T-cell (primary cell): ENCODE results near the gene CDH4. TPM values are rescaled to one million over a fixed set of nuclear protein-coding genes. Genes with fewer than 3 reads are reported as not detected.

Experiments used
- ATAC-seq, 4 experiments: fragments of 200-7000 bp in 3 of 4; fragments of 150-1000 bp in 1 of 4; cut with Tn5 transposase; replicated peaks in 1 of 4; 1 replicate in 3 of 4; 2 replicates in 1 of 4; pipeline ENCODE4 v1.10.0; 2021; ENCODE audit warnings: moderate library complexity in 3 of 4, mild to moderate bottlenecking in 2 of 4, moderate number of reproducible peaks in 1 of 4
- CTCF ChIA-PET, 2 donors: fragments of 300-600 bp; sonication (Branson Sonifier 250); formaldehyde crosslinking; loops; one replicate each; lab custom pipeline; 2022; ENCODE audit warnings: antibody characterized with exemption in 2 of 2; lab: Charles Lee
- POLR2A ChIA-PET, 2 donors: fragments of 300-600 bp; sonication (Branson Sonifier 250); formaldehyde crosslinking; loops; one replicate each; lab custom pipeline; 2022; ENCODE audit warnings: antibody characterized with exemption in 2 of 2; lab: Charles Lee
- DNase-seq, 35 experiments: peaks; one replicate each; pipeline versions ENCODE4 v3.0.0 to v3.0.0-alpha.2; 2013 to 2023
- H3K27ac ChIP-seq: one replicate; pipeline ENCODE4 v1.5.1; 2013; ENCODE audit warnings: low read length
- H3K27me3 ChIP-seq, 2 experiments: replicated peaks in 1 of 2; 1 replicate in 1 of 2; 2 replicates in 1 of 2; pipeline versions ENCODE4 v1.6.1 to v1.7.0; 2013; ENCODE audit warnings: low read length in 1 of 2, mixed read lengths in 1 of 2; ENCODE audit not compliant: control insufficient read depth in 2 of 2, insufficient read depth in 2 of 2; ENCODE audit errors: extremely low read depth in 1 of 2
- H3K36me3 ChIP-seq, 2 donors: 1 replicate in 1 of 2; 2 replicates in 1 of 2; pipeline versions ENCODE4 v1.6.1 to v1.7.0; 2013; ENCODE audit warnings: low read length in 1 of 2; ENCODE audit not compliant: control insufficient read depth in 2 of 2, insufficient read depth in 1 of 2; ENCODE audit errors: extremely low read depth in 1 of 2
- H3K4me1 ChIP-seq, 2 experiments: 1 replicate in 1 of 2; 2 replicates in 1 of 2; pipeline versions ENCODE4 v1.6.1 to v1.7.0; 2013; ENCODE audit warnings: low read length in 2 of 2, mixed read lengths in 1 of 2; ENCODE audit not compliant: insufficient read depth in 2 of 2, control insufficient read depth in 1 of 2; ENCODE audit errors: extremely low read depth in 1 of 2
- H3K4me3 ChIP-seq, 2 donors: 1 replicate in 1 of 2; 2 replicates in 1 of 2; pipeline versions ENCODE4 v1.5.1 to v1.7.0; 2013; ENCODE audit warnings: mild to moderate bottlenecking in 2 of 2, low read length in 1 of 2, moderate library complexity in 1 of 2; ENCODE audit not compliant: control insufficient read depth in 1 of 2; ENCODE audit errors: extremely low read depth in 1 of 2
- H3K9me3 ChIP-seq: 2 replicates; pipeline ENCODE4 v1.7.0; 2013
- H3K27ac Mint-ChIP-seq, 2 donors: one replicate each; pipeline ENCODE4 v1.8.0; 2020 to 2021; ENCODE audit warnings: mild to moderate bottlenecking in 2 of 2, mixed read lengths in 2 of 2
- H3K27me3 Mint-ChIP-seq, 2 donors: one replicate each; pipeline ENCODE4 v1.8.0; 2021 to 2022; ENCODE audit warnings: mixed read lengths in 2 of 2
- H3K36me3 Mint-ChIP-seq: one replicate; pipeline ENCODE4 v1.8.0; 2021; ENCODE audit warnings: mixed read lengths
- H3K4me1 Mint-ChIP-seq, 3 donors: one replicate each; pipeline ENCODE4 v1.8.0; 2020 to 2022; ENCODE audit warnings: mixed read lengths in 3 of 3, mild to moderate bottlenecking in 1 of 3
- H3K4me3 Mint-ChIP-seq, 3 donors: one replicate each; pipeline ENCODE4 v1.8.0; 2020 to 2022; ENCODE audit warnings: mild to moderate bottlenecking in 3 of 3, mixed read lengths in 3 of 3, moderate library complexity in 3 of 3
- H3K9me3 Mint-ChIP-seq, 3 donors: one replicate each; pipeline ENCODE4 v1.8.0; 2020 to 2022; ENCODE audit warnings: mixed read lengths in 3 of 3
- WGBS: methylation state at CpG from one replicate; pipeline ENCODE4 v1.1.5; 2013; ENCODE audit warnings: missing lambda C conversion rate; ENCODE audit not compliant: insufficient coverage; 5-methylcytosine and 5-hydroxymethylcytosine counted together
- total RNA-seq, 35 experiments: library from RNA in 6 of 35; stranded (reverse) in 6 of 35; fragments of 120-200 nt in 1 of 35; gene quantifications; one replicate each; pipeline versions ENCODE4 v1.2.1 to v1.2.4 and lab custom pipeline; 2013 to 2026

CDH4 gene
- total RNA-seq, 5 donors from 2014 or later (not counting 1 experiment from before 2014, with no cell fraction given), result 0.06 to 0.64 (median 0.14) TPM

DNA sequence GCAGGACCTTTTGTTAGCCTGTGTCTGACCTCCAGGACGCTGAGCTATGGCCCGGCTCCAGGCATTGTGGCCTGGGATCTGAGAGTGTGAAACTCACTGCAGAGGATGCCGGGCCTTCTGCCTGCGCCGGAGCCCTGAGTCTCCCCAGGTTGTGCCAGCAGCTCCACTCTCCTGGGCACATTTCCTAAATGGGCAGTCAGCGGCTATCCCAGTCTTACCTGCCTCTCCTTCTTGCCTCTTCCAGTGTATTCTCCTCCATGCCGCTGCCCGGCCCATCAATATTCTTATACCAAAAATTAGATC, 397.8 kb downstream of the CDH4 start:
- Mint-ChIP-seq H3K36me3 (no peaks in the 10 kb centered on the region), H3K4me1 (no peaks in the 10 kb centered on the region), H3K4me3 (no peak overlapping the region), H3K9me3 (no peaks in the 10 kb centered on the region), H3K27me3 (peaks cover 0 to 3% of the 10 kb centered on the region in 2 donors), H3K27ac (no peak overlapping the region)
- ChIA-PET CTCF (no interaction called here), POLR2A (no interaction called here)
- Histone ChIP-seq H3K4me1 (no peaks in the 10 kb centered on the region), H3K27ac (no peak overlapping the region), H3K27me3 (no peaks in the 10 kb centered on the region), H3K4me3 (no peak overlapping the region), H3K36me3 (no peaks in the 10 kb centered on the region), H3K9me3 (no peaks in the 10 kb centered on the region)
- DNase-seq (no peak), ATAC-seq (no peak)
- 82% methylated on average over 7 of the region's 8 CpGs for WGBS

- ChIA-PET POLR2A (no interaction called here), CTCF (no interaction called here)
- Histone ChIP-seq H3K9me3 (no peaks in the 10 kb centered on the region), H3K4me1 (no peaks in the 10 kb centered on the region), H3K4me3 (no peak overlapping the region), H3K27ac (no peak overlapping the region), H3K36me3 (no peaks in the 10 kb centered on the region), H3K27me3 (no peaks in the 10 kb centered on the region)
- WGBS, result 78% methylated on average over 25 of the region's 34 CpGs
- Mint-ChIP-seq H3K4me3 (no peak overlapping the region), H3K9me3 (no peaks in the 10 kb centered on the region), H3K27ac (no peak overlapping the region), H3K36me3 (no peaks in the 10 kb centered on the region), H3K4me1 (no peaks in the 10 kb centered on the region), H3K27me3 (peaks cover 3 to 5% of the 10 kb centered on the region in 2 donors)
- ATAC-seq (no peak), DNase-seq (no peak)
These were observed 399.1 kb downstream of the CDH4 start for GRCh38 chr20:61650912-61651733.

- Histone ChIP-seq H3K36me3 (no peaks in the 10 kb centered on the region), H3K9me3 (no peaks in the 10 kb centered on the region), H3K27me3 (peaks cover 0 to 3% of the 10 kb centered on the region in 2 experiments), H3K27ac (no peak overlapping the region), H3K4me3 (no peak overlapping the region), H3K4me1 (no peaks in the 10 kb centered on the region)
- H3K9me3 Mint-ChIP-seq, result no peaks in the 10 kb centered on the region
- ChIA-PET POLR2A (no interaction called here), CTCF (no interaction called here)
- H3K36me3 Mint-ChIP-seq, result no peaks in the 10 kb centered on the region
- no peaks in the 10 kb centered on the region for H3K4me1 Mint-ChIP-seq
- DNase-seq (no peak), ATAC-seq (no peak)
- H3K4me3 Mint-ChIP-seq, result no peak overlapping the region
- no peak overlapping the region for H3K27ac Mint-ChIP-seq
- 82% methylated on average over 6 of the region's 10 CpGs for WGBS
- peaks cover 3 to 5% of the 10 kb centered on the region in 2 donors for H3K27me3 Mint-ChIP-seq
These were observed 400.1 kb downstream of the CDH4 start for GRCh38 chr20:61652146-61652545.

DNA sequence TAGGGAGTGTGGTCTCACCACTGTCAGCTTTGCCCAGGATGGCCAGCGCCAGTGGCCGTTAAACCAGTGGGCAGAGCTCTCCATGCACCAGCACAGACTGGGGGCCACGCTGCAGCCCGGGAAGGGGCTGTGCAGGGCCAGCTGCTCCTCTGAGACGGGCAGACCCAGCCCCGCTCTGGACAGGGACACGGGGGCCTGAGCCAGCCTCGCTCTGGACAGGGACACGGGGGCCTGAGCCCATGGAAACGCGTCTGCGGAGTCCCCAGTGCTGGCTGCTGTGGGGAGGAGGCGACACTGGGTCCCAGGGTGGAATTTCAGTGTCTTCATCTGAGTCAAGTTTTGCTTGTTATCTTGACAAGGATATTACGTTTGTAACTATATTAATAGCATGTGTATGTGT, 402.7 kb downstream of the CDH4 start:
- Histone ChIP-seq H3K27ac (no peak overlapping the region), H3K4me1 (no peaks in the 10 kb centered on the region), H3K36me3 (no peaks in the 10 kb centered on the region), H3K27me3 (peaks cover 0 to 3% of the 10 kb centered on the region in 2 experiments), H3K9me3 (no peaks in the 10 kb centered on the region), H3K4me3 (no peak overlapping the region)
- 88% methylated on average over 14 of the region's 14 CpGs for WGBS
- no peak overlapping the region for H3K4me3 Mint-ChIP-seq
- no peaks in the 10 kb centered on the region for H3K9me3 Mint-ChIP-seq
- H3K36me3 Mint-ChIP-seq, result no peaks in the 10 kb centered on the region
- ChIA-PET CTCF (no interaction called here), POLR2A (no interaction called here)
- peaks cover 3 to 5% of the 10 kb centered on the region in 2 donors for H3K27me3 Mint-ChIP-seq
- ATAC-seq, result no peak
- DNase-seq, result no peak
- H3K27ac Mint-ChIP-seq, result no peak overlapping the region
- H3K4me1 Mint-ChIP-seq, result peaks cover 0 to 5% (median 0%) of the 10 kb centered on the region in 3 donors

GRCh38 chr20:61655591-61655990, 403.5 kb downstream of the CDH4 start:
- no peaks in the 10 kb centered on the region for H3K9me3 ChIP-seq
- WGBS, result 67% methylated on average over 10 of the region's 10 CpGs
- no peak overlapping the region for H3K4me3 ChIP-seq
- H3K27me3 ChIP-seq, result peaks cover 0 to 3% of the 10 kb centered on the region in 2 experiments
- Mint-ChIP-seq H3K4me3 (no peak overlapping the region), H3K36me3 (no peaks in the 10 kb centered on the region), H3K27ac (no peak overlapping the region), H3K9me3 (no peaks in the 10 kb centered on the region), H3K27me3 (peaks cover 3 to 5% of the 10 kb centered on the region in 2 donors), H3K4me1 (peaks cover 0 to 5% (median 0%) of the 10 kb centered on the region in 3 donors)
- DNase-seq (no peak), ATAC-seq (no peak)
- ChIA-PET POLR2A (no interaction called here), CTCF (no interaction called here)
- H3K36me3 ChIP-seq, result no peaks in the 10 kb centered on the region
- H3K27ac ChIP-seq, result no peak overlapping the region
- no peaks in the 10 kb centered on the region for H3K4me1 ChIP-seq

GRCh38 chr20:61656198-61656597, 404.1 kb downstream of the CDH4 start:
- Mint-ChIP-seq H3K4me1 (peaks cover 0 to 5% (median 0%) of the 10 kb centered on the region in 3 donors), H3K27me3 (peaks cover 3 to 5% of the 10 kb centered on the region in 2 donors), H3K36me3 (no peaks in the 10 kb centered on the region), H3K4me3 (no peak overlapping the region), H3K9me3 (no peaks in the 10 kb centered on the region), H3K27ac (no peak overlapping the region)
- ChIA-PET CTCF (no interaction called here), POLR2A (no interaction called here)
- Histone ChIP-seq H3K4me1 (no peaks in the 10 kb centered on the region), H3K9me3 (no peaks in the 10 kb centered on the region), H3K27me3 (peaks cover 0 to 3% of the 10 kb centered on the region in 2 experiments), H3K36me3 (no peaks in the 10 kb centered on the region), H3K27ac (no peak overlapping the region), H3K4me3 (no peak overlapping the region)
- no peak for DNase-seq
- no peak for ATAC-seq
- whole genome bisulfite sequencing, result 85% methylated on average over 14 of the region's 21 CpGs
